Activated CD4-positive, alpha-beta memory T cell treated with anti-CD3 and anti-CD28 coated beads for 36 hours (primary cell): ENCODE results near the gene DNAH2. TPM values are rescaled to one million over a fixed set of nuclear protein-coding genes. Genes with fewer than 3 reads are reported as not detected.

Experiments
- CTCF ChIA-PET: fragments of 350-600 bp; sonication (Branson Sonifier 250); formaldehyde crosslinking; loops from one replicate; lab custom pipeline; 2021; ENCODE audit warnings: antibody characterized with exemption, inconsistent platforms; lab: Charles Lee
- POLR2A ChIA-PET: fragments of 350-600 bp; sonication (Branson Sonifier 250); formaldehyde crosslinking; loops from one replicate; lab custom pipeline; 2021; ENCODE audit warnings: antibody characterized with exemption; lab: Charles Lee
- DNase-seq: peaks from one replicate; pipeline ENCODE4 v3.0.0-alpha.2; 2020
- H3K27ac Mint-ChIP-seq: one replicate; pipeline ENCODE4 v1.8.0; 2021; ENCODE audit warnings: mixed read lengths
- H3K27me3 Mint-ChIP-seq: one replicate; pipeline ENCODE4 v1.8.0; 2021; ENCODE audit warnings: mixed read lengths
- H3K36me3 Mint-ChIP-seq: one replicate; pipeline ENCODE4 v1.8.0; 2021; ENCODE audit warnings: mixed read lengths
- H3K4me1 Mint-ChIP-seq: one replicate; pipeline ENCODE4 v1.8.0; 2021; ENCODE audit warnings: low read depth, mixed read lengths
- H3K4me3 Mint-ChIP-seq: one replicate; pipeline ENCODE4 v1.8.0; 2021; ENCODE audit warnings: mild to moderate bottlenecking, mixed read lengths
- H3K9me3 Mint-ChIP-seq: one replicate; pipeline ENCODE4 v1.8.0; 2021; ENCODE audit warnings: mixed read lengths
- intact Hi-C: fragments of 100-400 bp; cut with micrococcal nuclease; formaldehyde crosslinking; loops from one replicate; pipeline ENCODE4 v1.15.1; 2023
- total RNA-seq, 2 experiments: library from RNA; stranded (reverse); gene quantifications; one replicate each; pipeline ENCODE4 v1.2.3, GENCODE V29; 2021

The DNAH2 gene
- total RNA-seq, 2 experiments from 2014 or later = not detected

DNA sequence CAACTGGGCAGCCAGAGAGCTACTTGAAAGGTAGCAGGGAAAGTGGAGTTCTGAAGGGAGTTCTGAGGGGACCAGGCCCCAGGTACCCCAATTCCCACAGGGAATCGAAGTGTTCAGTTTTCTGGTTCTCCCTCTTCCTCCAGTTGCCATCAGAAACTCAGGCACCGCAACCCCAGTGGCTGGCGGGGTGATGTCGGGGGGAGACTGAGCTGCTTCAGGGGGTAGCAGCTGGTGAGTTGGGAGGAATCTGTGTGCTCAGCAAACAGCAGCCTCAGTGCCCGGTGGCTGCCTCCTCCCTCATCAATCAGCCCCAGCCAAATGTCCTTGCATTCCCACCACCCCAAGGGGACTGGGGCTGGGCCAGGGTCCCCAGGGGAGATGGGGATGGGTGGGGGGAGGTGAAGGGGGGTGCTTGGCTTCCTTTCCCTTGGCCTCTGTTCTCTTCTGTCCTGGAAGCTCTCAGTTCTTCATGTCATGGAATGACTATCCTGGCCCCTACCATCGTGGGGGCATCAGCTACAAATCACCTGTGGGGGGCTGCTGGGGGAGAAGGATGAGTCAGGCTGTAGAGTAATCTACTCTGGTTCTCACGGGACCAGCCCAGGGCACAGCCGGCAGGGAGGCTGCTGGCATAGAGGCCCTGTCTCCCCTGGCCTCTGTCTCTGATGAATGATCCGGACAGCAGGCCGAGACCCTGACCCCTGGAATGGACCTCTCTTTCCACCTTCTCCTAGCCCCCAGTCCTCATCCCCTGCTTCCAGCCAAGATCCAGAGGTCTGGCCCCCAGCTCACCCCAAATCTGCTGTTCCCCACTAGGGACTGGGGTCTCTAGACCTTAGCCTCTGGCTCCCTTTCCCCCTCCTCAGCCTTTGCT, 2.6 kb upstream of the DNAH2 start:
- Mint-ChIP-seq H3K27me3 (peaks cover 70% of the 10 kb centered on the region), H3K4me3 (no peak overlapping the region), H3K9me3 (no peaks in the 10 kb centered on the region), H3K27ac (no peak overlapping the region), H3K36me3 (no peaks in the 10 kb centered on the region), H3K4me1 (peaks cover 22% of the 10 kb centered on the region)
- ChIA-PET POLR2A (no interaction called here), CTCF (no interaction called here)
- DNase-seq = no peak
- intact Hi-C loops = no loop called here

DNA sequence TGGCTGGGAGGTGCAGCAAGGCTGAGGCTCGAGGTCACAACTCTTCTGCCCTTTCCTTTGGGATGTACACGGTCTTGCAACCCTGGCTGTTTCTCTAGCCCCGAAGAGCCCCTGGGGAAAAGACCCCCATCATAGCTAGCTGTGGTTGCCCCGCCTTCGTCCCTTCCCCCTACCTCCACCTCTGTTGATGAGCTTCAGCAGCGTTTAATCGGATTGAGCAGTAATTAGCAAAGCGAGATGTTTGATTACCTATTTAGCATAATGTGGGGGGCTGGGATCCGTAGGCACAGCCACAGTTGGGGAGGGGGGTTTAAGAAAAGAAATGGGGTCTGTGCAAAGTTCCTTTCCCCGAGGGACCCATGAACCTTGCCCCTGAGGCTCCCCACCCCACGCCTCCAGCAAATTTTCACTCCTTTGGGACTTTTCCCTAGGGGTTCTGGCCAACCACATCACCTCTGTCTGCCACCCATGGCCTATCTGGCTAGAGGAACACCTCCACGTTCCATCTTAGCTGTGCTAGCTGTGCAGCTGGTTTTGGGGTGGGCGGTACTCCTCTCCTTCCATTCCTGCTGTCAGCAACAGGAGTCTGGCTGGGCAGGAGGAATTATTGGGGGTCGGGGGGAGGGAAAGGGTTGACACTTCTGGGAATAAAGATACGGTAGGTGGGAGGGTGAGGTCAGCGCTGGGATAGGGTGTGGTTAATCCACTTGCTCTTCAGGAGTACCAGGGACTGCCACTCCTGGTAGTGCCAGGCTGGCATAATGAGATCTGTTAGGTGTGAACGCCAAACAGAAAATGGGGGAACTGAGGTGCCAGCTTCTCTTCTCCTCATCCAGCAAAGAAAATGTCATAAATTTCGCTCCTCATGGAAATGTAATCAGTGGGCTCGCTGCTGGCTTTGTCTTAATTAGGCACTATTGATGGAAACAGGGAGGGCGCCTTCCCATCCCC, 1.3 kb upstream of the DNAH2 start:
- H3K27ac Mint-ChIP-seq = no peak overlapping the region
- DNase-seq = no peak
- intact Hi-C loops = no loop called here
- ChIA-PET CTCF (interaction anchor here (1.1 to 1.2 kb wide), 2 partner anchors 34 to 86 kb away, joined by 3 to 4 read pairs; partner anchors contain the start of gene SHBG), POLR2A (no interaction called here)
- peaks cover 14% of the 10 kb centered on the region for H3K4me1 Mint-ChIP-seq
- no peaks in the 10 kb centered on the region for H3K36me3 Mint-ChIP-seq
- no peaks in the 10 kb centered on the region for H3K9me3 Mint-ChIP-seq
- H3K4me3 Mint-ChIP-seq = peak overlapping the region; percentile 36
- peaks cover 69% of the 10 kb centered on the region for H3K27me3 Mint-ChIP-seq

DNA sequence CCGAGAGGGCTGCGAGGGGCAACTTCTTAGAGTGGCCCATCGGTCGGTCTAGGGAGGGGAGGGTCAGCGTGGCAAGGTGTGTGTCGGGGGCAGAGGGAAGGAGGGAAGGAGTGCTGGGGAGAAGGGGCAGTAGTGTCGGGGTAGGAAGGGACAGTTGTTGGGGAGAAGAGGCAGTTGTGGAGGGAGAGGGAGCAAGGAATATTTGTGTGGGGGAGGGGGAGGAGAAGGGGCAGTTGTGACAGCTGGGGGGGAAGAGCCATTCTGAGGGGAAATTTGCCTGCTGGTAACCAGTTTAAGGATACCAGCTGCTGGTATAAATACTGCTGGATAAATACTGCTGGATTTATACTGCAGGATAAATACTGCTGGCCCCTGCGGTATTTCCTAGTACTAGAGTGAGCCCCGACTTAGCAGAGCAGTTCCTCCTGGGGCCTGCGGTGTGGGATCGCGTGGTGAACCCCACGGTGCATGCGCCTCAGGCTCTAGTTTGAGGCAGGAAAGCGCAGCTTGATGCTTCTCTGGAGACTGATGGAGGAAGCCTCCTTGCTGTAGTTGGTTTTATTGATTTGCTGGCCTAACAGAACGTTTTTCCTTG, 309 bp downstream of the DNAH2 start:
- Mint-ChIP-seq H3K27ac (no peak overlapping the region), H3K4me1 (peaks cover 14% of the 10 kb centered on the region), H3K36me3 (no peaks in the 10 kb centered on the region), H3K9me3 (no peaks in the 10 kb centered on the region), H3K27me3 (peaks cover 62% of the 10 kb centered on the region), H3K4me3 (peak overlapping the region; percentile 28)
- intact Hi-C loops = no loop called here
- ChIA-PET POLR2A (no interaction called here), CTCF (interaction anchor here (0.6 to 1.1 kb wide), 2 partner anchors 87 to 247 kb away, joined by 3 to 4 read pairs; partner anchors contain the start of gene SHBG)
- peak; percentile 40 for DNase-seq

DNA sequence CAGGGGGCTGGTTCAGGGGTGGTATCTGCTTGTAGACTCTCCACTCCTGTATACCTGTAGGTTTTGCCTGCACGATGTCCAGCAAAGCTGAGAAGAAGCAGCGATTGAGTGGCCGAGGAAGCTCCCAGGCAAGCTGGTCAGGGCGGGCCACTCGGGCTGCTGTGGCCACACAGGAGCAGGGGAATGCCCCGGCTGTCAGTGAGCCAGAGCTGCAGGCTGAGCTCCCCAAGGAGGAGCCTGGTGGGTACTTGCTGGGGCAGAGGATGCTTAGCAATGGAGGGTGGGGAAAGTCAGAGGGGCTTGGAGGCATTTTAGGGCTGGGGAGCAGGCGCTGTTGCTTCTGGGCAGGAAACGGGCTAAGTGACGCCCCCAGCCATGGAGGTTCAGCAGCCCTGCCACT, 2.1 kb downstream of the DNAH2 start:
- Mint-ChIP-seq H3K4me3 (no peak overlapping the region), H3K27ac (no peak overlapping the region), H3K4me1 (peaks cover 14% of the 10 kb centered on the region), H3K36me3 (no peaks in the 10 kb centered on the region), H3K9me3 (no peaks in the 10 kb centered on the region), H3K27me3 (peaks cover 58% of the 10 kb centered on the region)
- ChIA-PET CTCF (interaction anchor here (0.5 kb wide), 1 partner anchor 27 kb away, joined by 4 read pairs; no protein-coding TSS in a partner anchor), POLR2A (no interaction called here)
- intact Hi-C loops = no loop called here
- DNase-seq = no peak

DNA sequence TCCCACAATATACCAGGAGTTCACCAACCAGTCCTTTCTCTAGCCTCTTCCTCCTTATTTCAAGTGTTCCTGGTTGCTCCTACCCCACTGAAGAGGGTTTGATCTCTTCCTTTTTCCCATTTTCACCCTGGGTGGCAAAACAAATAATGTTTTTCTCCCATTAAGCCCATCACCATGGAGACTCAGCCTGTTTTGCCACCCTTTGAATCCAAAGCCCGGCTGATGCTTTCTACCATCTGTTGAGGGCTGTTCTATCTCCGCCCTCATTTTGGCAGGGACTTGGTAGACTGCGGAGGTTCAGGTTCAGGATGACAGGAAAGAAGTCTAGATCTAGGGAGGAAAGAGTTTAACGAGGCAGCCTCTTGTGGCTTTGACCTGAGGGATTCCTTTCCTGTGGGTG, 2.6 kb downstream of the DNAH2 start:
- Mint-ChIP-seq H3K27me3 (peaks cover 56% of the 10 kb centered on the region), H3K4me1 (peaks cover 14% of the 10 kb centered on the region), H3K4me3 (no peak overlapping the region), H3K36me3 (no peaks in the 10 kb centered on the region), H3K27ac (no peak overlapping the region), H3K9me3 (no peaks in the 10 kb centered on the region)
- intact Hi-C loops = no loop called here
- CTCF ChIA-PET = interaction anchor here (0.5 to 0.6 kb wide), 2 partner anchors 10 to 28 kb away, joined by 3 to 4 read pairs; no protein-coding TSS in a partner anchor
- DNase-seq = no peak
- POLR2A ChIA-PET = no interaction called here

DNA sequence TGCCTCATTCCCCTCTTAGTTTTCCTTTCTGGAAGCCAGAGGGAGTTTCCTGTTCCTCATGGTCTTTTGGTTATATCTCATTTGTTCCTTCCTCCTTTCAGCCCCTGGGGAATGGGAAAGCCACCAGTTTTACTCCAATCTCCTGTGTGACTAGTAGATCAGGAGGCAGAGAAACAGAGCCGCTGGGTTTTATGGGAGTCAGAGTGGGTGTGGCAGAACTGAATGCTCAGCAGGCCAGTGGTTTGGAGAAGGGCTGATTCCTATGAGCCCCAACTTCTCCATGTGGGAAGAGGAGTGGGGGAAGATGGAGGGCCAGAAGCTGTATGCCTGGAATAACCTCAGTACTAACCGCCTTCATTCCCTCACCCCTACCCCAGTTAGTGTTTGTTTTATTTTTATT, 4.1 kb downstream of the DNAH2 start:
- POLR2A ChIA-PET = no interaction called here
- H3K4me3 Mint-ChIP-seq = no peak overlapping the region
- intact Hi-C loops = no loop called here
- DNase-seq = no peak
- peaks cover 48% of the 10 kb centered on the region for H3K27me3 Mint-ChIP-seq
- H3K4me1 Mint-ChIP-seq = peaks cover 11% of the 10 kb centered on the region
- H3K36me3 Mint-ChIP-seq = no peaks in the 10 kb centered on the region
- no peaks in the 10 kb centered on the region for H3K9me3 Mint-ChIP-seq
- no peak overlapping the region for H3K27ac Mint-ChIP-seq
- CTCF ChIA-PET = interaction anchor here (1.6 kb wide), 1 partner anchor 34 kb away, joined by 5 read pairs; the partner anchor contains the start of gene TP53

DNA sequence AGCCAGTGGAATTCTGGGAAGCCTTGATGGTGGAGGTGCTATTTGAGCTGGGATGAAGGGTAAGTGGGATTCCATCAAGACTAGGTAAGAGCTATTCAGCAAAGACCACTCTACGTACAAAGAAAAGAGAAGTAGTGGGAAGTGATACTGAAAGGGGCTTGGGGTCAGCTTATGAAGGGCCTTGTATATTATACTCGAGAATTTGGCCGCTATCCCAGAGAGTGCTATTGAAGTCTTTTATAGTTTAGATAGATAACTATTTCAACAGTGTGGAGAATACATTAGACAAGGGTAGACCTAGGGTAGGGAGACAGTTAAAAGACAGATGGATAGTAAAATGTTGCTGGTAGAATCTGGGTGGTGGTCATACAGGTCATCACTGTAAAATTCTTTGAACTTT, 10.3 kb downstream of the DNAH2 start:
- ChIA-PET CTCF (no interaction called here), POLR2A (no interaction called here)
- DNase-seq = no peak
- no peaks in the 10 kb centered on the region for H3K9me3 Mint-ChIP-seq
- no peak overlapping the region for H3K4me3 Mint-ChIP-seq
- no peak overlapping the region for H3K27ac Mint-ChIP-seq
- intact Hi-C loops = no loop called here
- peaks cover 17% of the 10 kb centered on the region for H3K27me3 Mint-ChIP-seq
- no peaks in the 10 kb centered on the region for H3K36me3 Mint-ChIP-seq
- H3K4me1 Mint-ChIP-seq = no peaks in the 10 kb centered on the region

DNA sequence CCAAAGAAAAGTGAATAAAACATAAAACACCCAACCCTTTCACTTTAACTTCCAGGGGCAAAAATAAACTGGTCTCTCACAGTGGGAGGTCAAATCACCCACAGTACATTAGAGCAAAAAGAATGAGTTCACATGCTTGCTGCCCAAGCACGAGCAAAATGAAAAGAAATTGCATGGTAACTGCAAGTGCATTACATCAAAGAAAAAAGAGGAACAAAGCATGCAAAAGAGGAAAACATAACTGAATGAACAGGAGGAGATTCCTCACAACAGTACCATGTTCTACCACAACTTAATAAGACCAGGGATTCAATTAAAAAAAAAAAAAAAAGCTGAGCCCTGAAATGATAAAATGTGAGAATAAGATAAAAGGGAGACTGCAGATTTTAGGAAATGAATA, 12.3 kb downstream of the DNAH2 start:
- intact Hi-C loops = no loop called here
- POLR2A ChIA-PET = no interaction called here

DNA sequence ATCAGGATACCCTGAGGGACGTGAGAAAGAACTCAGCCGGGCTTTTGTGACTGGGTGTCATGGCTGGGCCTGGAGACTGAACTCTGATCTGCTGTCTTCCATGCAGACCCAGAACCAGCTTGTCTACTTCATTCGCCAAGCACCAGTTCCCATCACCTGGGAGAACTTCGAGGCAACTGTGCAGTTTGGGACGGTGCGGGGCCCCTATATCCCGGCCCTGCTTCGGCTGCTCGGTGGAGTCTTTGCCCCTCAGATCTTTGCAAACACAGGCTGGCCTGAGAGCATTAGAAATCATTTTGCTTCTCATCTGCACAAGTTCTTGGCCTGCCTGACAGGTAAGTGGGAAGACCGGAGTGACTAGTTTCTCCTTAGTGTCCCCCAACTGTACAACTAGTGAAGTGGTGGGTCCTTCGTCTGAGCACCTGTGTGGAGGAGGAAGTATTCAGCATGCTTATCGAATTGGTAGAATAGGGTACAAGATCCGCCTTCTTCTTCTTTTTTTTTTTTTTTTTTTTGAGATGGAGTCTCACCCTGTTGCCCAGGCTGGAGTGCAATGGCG, 15.5 kb downstream of the DNAH2 start:
- H3K4me1 Mint-ChIP-seq = no peaks in the 10 kb centered on the region
- POLR2A ChIA-PET = no interaction called here
- H3K27ac Mint-ChIP-seq = no peak overlapping the region
- intact Hi-C loops = no loop called here
- H3K9me3 Mint-ChIP-seq = no peaks in the 10 kb centered on the region
- no peak overlapping the region for H3K4me3 Mint-ChIP-seq
- peaks cover 1% of the 10 kb centered on the region for H3K27me3 Mint-ChIP-seq
- no peaks in the 10 kb centered on the region for H3K36me3 Mint-ChIP-seq
- CTCF ChIA-PET = no interaction called here
- no peak for DNase-seq

More for the DNA sequence above, 12.3 kb downstream of the DNAH2 start:
- Mint-ChIP-seq H3K4me3 (no peak overlapping the region), H3K4me1 (no peaks in the 10 kb centered on the region), H3K9me3 (no peaks in the 10 kb centered on the region), H3K27ac (no peak overlapping the region), H3K27me3 (peaks cover 9% of the 10 kb centered on the region), H3K36me3 (no peaks in the 10 kb centered on the region)
- CTCF ChIA-PET = interaction anchor here (0.8 kb wide), 1 partner anchor 10 kb away, joined by 3 read pairs; no protein-coding TSS in a partner anchor
- no peak for DNase-seq

DNA sequence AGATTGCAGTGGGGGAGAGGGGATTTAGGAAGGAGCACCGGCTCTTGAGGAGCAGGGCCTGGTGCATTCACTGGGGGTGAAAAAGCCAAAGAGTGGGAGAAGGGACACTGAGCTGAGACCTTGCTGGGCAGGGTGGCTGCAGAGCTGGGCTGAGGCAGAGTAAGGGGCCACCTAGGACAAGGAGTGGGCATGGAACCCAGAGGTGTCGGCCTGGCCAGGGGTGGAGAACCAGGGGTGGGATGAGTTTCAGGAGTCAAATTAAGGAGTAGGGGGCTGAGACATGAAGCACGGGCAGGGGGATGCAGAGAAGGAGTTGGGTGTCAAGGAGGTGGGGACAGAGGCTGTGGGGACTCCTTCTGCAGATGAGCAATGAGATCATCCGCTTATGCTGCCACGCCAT, 20.1 kb downstream of the DNAH2 start:
- POLR2A ChIA-PET = no interaction called here
- no peak overlapping the region for H3K4me3 Mint-ChIP-seq
- intact Hi-C loops = no loop called here
- no peaks in the 10 kb centered on the region for H3K36me3 Mint-ChIP-seq
- H3K27me3 Mint-ChIP-seq = peaks cover 9% of the 10 kb centered on the region
- no peak for DNase-seq
- no peaks in the 10 kb centered on the region for H3K9me3 Mint-ChIP-seq
- no peak overlapping the region for H3K27ac Mint-ChIP-seq
- CTCF ChIA-PET = no interaction called here
- no peaks in the 10 kb centered on the region for H3K4me1 Mint-ChIP-seq

DNA sequence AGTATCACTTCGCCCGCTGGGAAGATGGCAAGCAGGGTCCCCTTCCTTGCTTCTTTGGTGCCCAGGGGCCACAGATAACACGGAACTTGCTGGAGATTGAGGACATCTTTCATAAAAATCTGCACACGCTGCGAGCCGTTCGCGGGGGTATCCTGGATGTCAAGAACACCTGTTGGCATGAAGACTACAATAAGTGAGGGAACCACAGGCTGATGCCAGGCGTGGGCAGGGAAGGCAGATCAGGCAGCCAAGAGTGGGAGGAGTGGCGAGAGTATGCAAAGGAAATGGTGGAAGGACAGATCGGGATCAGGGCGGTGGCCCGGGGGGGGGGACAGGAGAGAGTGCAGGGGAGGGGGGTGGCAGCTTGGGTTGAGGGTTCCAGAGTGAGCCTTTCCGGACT, 22.2 kb downstream of the DNAH2 start:
- no peak for DNase-seq
- H3K9me3 Mint-ChIP-seq = no peaks in the 10 kb centered on the region
- no peak overlapping the region for H3K4me3 Mint-ChIP-seq
- intact Hi-C loops = loop anchor here (5.0 to 10.0 kb wide), 2 partner anchors 115 to 318 kb away; partner anchors contain the start of genes CYB5D1, NAA38 and TMEM88
- no peak overlapping the region for H3K27ac Mint-ChIP-seq
- no peaks in the 10 kb centered on the region for H3K4me1 Mint-ChIP-seq
- H3K36me3 Mint-ChIP-seq = no peaks in the 10 kb centered on the region
- ChIA-PET POLR2A (no interaction called here), CTCF (no interaction called here)
- H3K27me3 Mint-ChIP-seq = peaks cover 11% of the 10 kb centered on the region
